ENCODE results near the gene MET.

DNA sequence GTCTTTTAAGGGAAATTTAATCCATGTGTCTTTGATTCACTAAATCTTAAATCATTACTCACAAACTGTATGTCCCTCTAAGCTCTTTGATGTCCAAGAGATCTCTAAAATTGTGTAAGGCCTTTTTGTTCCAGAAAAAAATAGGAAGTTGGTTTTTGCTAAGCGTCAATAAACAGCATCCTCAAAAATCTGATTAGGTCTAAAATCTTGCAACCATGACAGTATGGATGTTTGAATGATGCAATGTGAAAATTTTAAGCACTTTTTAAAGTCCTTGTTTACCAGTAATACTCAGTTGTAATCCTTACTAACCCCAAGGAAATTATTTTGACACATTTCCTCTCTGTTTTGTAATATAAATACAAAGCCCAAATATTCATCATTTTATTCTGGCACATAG is 6.8 kb downstream of the MET start:
- TF ChIP-seq POLR2A (IDR thresholded peaks at IDR 0.05): no peak
- TF ChIP-seq, protein P1, sequence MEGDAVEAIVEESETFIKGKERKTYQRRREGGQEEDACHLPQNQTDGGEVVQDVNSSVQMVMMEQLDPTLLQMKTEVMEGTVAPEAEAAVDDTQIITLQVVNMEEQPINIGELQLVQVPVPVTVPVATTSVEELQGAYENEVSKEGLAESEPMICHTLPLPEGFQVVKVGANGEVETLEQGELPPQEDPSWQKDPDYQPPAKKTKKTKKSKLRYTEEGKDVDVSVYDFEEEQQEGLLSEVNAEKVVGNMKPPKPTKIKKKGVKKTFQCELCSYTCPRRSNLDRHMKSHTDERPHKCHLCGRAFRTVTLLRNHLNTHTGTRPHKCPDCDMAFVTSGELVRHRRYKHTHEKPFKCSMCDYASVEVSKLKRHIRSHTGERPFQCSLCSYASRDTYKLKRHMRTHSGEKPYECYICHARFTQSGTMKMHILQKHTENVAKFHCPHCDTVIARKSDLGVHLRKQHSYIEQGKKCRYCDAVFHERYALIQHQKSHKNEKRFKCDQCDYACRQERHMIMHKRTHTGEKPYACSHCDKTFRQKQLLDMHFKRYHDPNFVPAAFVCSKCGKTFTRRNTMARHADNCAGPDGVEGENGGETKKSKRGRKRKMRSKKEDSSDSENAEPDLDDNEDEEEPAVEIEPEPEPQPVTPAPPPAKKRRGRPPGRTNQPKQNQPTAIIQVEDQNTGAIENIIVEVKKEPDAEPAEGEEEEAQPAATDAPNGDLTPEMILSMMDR (IDR thresholded peaks at IDR 0.05): no peak
- TF ChIP-seq EP300 (IDR thresholded peaks at IDR 0.05): no peak
